Natural killer cell (primary cell): Measurements from ENCODE around the gene GPX4. TPM values are rescaled to one million over a fixed set of nuclear protein-coding genes. Genes with fewer than 3 reads are reported as not detected.

Experiments
- ATAC-seq, 3 donors: fragments of 150-1000 bp in 2 of 3; fragments of 200-7000 bp in 1 of 3; cut with Tn5 transposase; 1 replicate in 1 of 3; 2 replicates in 2 of 3; pipeline ENCODE4 v1.10.0; 2021; ENCODE audit warnings: mild to moderate bottlenecking in 2 of 3, moderate library complexity in 2 of 3
- DNase-seq, 2 donors: peaks; one replicate each; pipeline versions ENCODE4 v3.0.0 to v3.0.0-alpha.2; 2013 to 2021; ENCODE audit warnings: mixed read lengths in 1 of 2
- H3K27ac ChIP-seq: one replicate; pipeline ENCODE4 v1.5.1; 2013; ENCODE audit warnings: mild to moderate bottlenecking, low read length
- H3K27me3 ChIP-seq: one replicate; pipeline ENCODE4 v1.6.1; 2013; ENCODE audit warnings: low read length; ENCODE audit not compliant: control insufficient read depth, insufficient read depth
- H3K36me3 ChIP-seq: one replicate; pipeline ENCODE4 v1.6.1; 2013; ENCODE audit warnings: low read length; ENCODE audit not compliant: control insufficient read depth, insufficient read depth
- H3K4me1 ChIP-seq: one replicate; pipeline ENCODE4 v1.6.1; 2013; ENCODE audit warnings: low read length; ENCODE audit not compliant: control insufficient read depth, insufficient read depth
- H3K4me3 ChIP-seq: one replicate; pipeline ENCODE4 v1.5.1; 2013; ENCODE audit warnings: low read length
- H3K9me3 ChIP-seq: one replicate; pipeline ENCODE4 v1.6.1; 2013; ENCODE audit warnings: low read length; ENCODE audit not compliant: control insufficient read depth, insufficient read depth
- H3K27ac Mint-ChIP-seq, 2 donors: one replicate each; pipeline ENCODE4 v1.8.0; 2022; ENCODE audit warnings: mild to moderate bottlenecking in 2 of 2, mixed read lengths in 2 of 2, moderate library complexity in 1 of 2
- H3K27me3 Mint-ChIP-seq, 2 donors: one replicate each; pipeline ENCODE4 v1.8.0; 2022; ENCODE audit warnings: low read depth in 2 of 2, mixed read lengths in 2 of 2
- H3K36me3 Mint-ChIP-seq: one replicate; pipeline ENCODE4 v1.8.0; 2022; ENCODE audit warnings: mixed read lengths
- H3K4me1 Mint-ChIP-seq, 2 donors: one replicate each; pipeline ENCODE4 v1.8.0; 2022; ENCODE audit warnings: mixed read lengths in 2 of 2
- H3K4me3 Mint-ChIP-seq: one replicate; pipeline ENCODE4 v1.8.0; 2022; ENCODE audit warnings: mild to moderate bottlenecking, moderate library complexity, mixed read lengths
- H3K9me3 Mint-ChIP-seq, 2 donors: one replicate each; pipeline ENCODE4 v1.8.0; 2022; ENCODE audit warnings: mixed read lengths in 2 of 2
- WGBS: methylation state at CpG from one replicate; pipeline ENCODE4 v1.1.7; 2013; ENCODE audit warnings: missing lambda C conversion rate; ENCODE audit not compliant: insufficient coverage; 5-methylcytosine and 5-hydroxymethylcytosine counted together
- intact Hi-C: fragments of 100-400 bp; cut with micrococcal nuclease; formaldehyde crosslinking; loops from one replicate; pipeline ENCODE4 v1.14.2; 2022
- total RNA-seq, 4 donors: library from RNA; stranded (reverse); fragments of 120-200 nt in 1 of 4; gene quantifications; one replicate each; pipeline versions ENCODE4 v1.2.3 to v1.2.4, GENCODE V29; 2013 to 2022
- TF ChIP-seq, protein P1 (sequence below): fragments of 200-600 bp; IDR thresholded peaks from one replicate; pipeline ENCODE4 v1.8.0; 2022; ENCODE audit warnings: antibody characterized with exemption

GPX4 gene
- total RNA-seq, 3 donors from 2014 or later (not counting 1 experiment from before 2014, with no cell fraction given), result 108 to 126 (median 121) TPM

DNA sequence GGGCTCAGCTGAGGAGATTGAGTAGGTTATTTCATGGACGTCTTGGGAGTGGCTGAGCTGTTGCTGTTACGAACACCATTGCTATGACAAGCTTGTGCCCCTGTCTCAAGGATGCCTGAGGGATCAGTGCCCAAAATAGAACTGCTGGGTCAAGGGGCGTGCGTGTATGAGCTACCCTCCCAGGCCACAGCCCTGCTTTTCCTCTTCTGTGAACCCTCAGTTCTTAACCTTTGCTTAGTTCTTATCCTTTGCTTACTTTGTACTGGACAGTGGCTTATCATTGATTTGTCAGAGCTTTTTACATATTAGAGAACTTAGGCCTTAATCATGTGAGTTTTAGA lies 27.8 kb upstream of the GPX4 start:
- H3K36me3 Mint-ChIP-seq, result peaks cover 7% of the 10 kb centered on the region

DNA sequence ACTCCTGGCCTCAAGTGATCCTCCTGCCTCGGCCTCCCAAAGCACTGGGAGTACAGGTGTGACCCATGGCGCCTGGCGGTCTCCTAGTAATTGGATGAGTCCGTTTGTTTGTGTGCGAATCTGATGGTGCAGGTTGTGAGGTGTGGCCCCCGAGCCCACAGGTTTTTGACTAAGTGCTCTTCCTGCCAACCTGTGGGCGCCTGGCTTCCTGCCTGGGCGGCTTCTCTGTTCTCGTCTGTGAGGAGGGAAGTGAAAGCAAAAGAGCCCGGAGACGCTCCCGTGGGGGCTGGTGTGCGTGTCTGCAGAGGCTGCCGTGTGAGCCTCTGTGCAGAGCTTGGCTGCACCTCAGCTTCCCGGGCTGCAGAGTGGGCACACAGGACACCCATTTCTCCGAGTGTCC lies 26.8 kb upstream of the GPX4 start:
- TF ChIP-seq, protein P1, sequence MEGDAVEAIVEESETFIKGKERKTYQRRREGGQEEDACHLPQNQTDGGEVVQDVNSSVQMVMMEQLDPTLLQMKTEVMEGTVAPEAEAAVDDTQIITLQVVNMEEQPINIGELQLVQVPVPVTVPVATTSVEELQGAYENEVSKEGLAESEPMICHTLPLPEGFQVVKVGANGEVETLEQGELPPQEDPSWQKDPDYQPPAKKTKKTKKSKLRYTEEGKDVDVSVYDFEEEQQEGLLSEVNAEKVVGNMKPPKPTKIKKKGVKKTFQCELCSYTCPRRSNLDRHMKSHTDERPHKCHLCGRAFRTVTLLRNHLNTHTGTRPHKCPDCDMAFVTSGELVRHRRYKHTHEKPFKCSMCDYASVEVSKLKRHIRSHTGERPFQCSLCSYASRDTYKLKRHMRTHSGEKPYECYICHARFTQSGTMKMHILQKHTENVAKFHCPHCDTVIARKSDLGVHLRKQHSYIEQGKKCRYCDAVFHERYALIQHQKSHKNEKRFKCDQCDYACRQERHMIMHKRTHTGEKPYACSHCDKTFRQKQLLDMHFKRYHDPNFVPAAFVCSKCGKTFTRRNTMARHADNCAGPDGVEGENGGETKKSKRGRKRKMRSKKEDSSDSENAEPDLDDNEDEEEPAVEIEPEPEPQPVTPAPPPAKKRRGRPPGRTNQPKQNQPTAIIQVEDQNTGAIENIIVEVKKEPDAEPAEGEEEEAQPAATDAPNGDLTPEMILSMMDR, result no peak
- under 1% methylated on average over 16 of the region's 16 CpGs for WGBS
- intact Hi-C loops, result loop anchor here (1.0 to 2.0 kb wide), 3 partner anchors 10 to 16 kb away; partner anchors contain the start of gene ARHGAP45
- peaks cover 98% of the 10 kb centered on the region for H3K4me1 ChIP-seq
- Mint-ChIP-seq H3K4me3 (peak overlapping the region; percentile 74), H3K36me3 (peaks cover 7% of the 10 kb centered on the region), H3K27me3 (no peaks in the 10 kb centered on the region), H3K4me1 (peaks cover 26 to 38% of the 10 kb centered on the region in 2 donors), H3K9me3 (no peaks in the 10 kb centered on the region), H3K27ac (peak overlapping the region; percentile 93 to 95)
- H3K27me3 ChIP-seq, result no peaks in the 10 kb centered on the region
- H3K9me3 ChIP-seq, result no peaks in the 10 kb centered on the region
- H3K27ac ChIP-seq, result peak overlapping the region; percentile 94
- peak overlapping the region; percentile 5 for H3K4me3 ChIP-seq
- ATAC-seq (peak; percentile 83 to 88 (median 84)), DNase-seq (peak; percentile 80 to 97)
- peaks cover 79% of the 10 kb centered on the region for H3K36me3 ChIP-seq

More for the DNA sequence above, 27.8 kb upstream of the GPX4 start:
- H3K27me3 Mint-ChIP-seq, result no peaks in the 10 kb centered on the region
- peaks cover 93% of the 10 kb centered on the region for H3K4me1 ChIP-seq
- no peaks in the 10 kb centered on the region for H3K9me3 ChIP-seq
- WGBS, result 67% methylated on average over 4 of the region's 4 CpGs
- H3K4me1 Mint-ChIP-seq, result peaks cover 30 to 39% of the 10 kb centered on the region in 2 donors
- H3K27ac Mint-ChIP-seq, result peak overlapping the region; percentile 93 to 95
- H3K4me3 Mint-ChIP-seq, result peak overlapping the region; percentile 84
- H3K27ac ChIP-seq, result peak overlapping the region; percentile 94
- H3K36me3 ChIP-seq, result peaks cover 75% of the 10 kb centered on the region
- no peak overlapping the region for H3K4me3 ChIP-seq
- no peaks in the 10 kb centered on the region for H3K27me3 ChIP-seq
- ATAC-seq (no peak), DNase-seq (peak in 1 of 2 donors; percentile 42)
- TF ChIP-seq, protein P1, result no peak
- H3K9me3 Mint-ChIP-seq, result no peaks in the 10 kb centered on the region
- intact Hi-C loops, result loop anchor here (2.0 kb wide), 1 partner anchor 17 kb away; no protein-coding TSS in a partner anchor

DNA sequence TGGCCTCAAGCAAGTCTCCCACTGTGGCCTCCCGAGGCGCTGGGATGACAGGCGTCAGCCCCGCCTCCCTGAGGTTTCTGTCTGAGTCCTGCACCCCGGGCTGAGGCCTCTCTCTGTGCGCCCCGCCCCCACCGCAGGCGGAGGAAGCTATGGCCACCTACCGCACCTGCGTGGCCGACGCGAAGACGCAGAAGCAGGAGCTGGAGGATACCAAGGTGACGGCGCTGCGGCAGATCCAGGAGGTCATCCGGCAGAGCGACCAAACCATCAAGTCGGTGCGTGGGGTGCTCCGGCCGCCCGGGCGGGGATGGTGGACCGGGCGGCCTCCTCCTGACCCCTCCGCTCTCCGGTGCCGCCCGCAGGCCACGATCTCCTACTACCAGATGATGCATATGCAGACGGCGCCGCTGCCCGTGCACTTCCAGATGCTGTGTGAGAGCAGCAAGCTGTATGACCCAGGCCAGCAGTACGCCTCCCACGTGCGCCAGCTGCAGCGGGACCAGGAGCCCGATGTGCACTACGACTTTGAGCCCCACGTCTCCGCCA lies 24.2 kb upstream of the GPX4 start:
- H3K27ac ChIP-seq, result peak overlapping the region; percentile 49
- peak in 1 of 2 donors; percentile 74 for DNase-seq
- intact Hi-C loops, result no loop called here

More for the DNA sequence above, 24.2 kb upstream of the GPX4 start:
- WGBS, result 82% methylated on average over 45 of the region's 45 CpGs
- peaks cover 79% of the 10 kb centered on the region for H3K36me3 ChIP-seq
- no peaks in the 10 kb centered on the region for H3K27me3 ChIP-seq
- H3K27ac Mint-ChIP-seq, result peak overlapping the region in 1 of 2 donors; percentile 38
- TF ChIP-seq, protein P1, result no peak
- H3K9me3 Mint-ChIP-seq, result no peaks in the 10 kb centered on the region
- no peak for ATAC-seq
- peaks cover 16 to 19% of the 10 kb centered on the region in 2 donors for H3K4me1 Mint-ChIP-seq
- H3K36me3 Mint-ChIP-seq, result peaks cover 7% of the 10 kb centered on the region
- H3K9me3 ChIP-seq, result no peaks in the 10 kb centered on the region
- no peaks in the 10 kb centered on the region for H3K27me3 Mint-ChIP-seq
- H3K4me1 ChIP-seq, result peaks cover 76% of the 10 kb centered on the region
- H3K4me3 ChIP-seq, result no peak overlapping the region
- no peak overlapping the region for H3K4me3 Mint-ChIP-seq
